ENCODE measurements around the gene TTF1. TPM values are rescaled to one million over a fixed set of nuclear protein-coding genes. Genes with fewer than 3 reads are reported as not detected.
A peak's percentile ranks its signal among the peaks of the same experiment; 100 is the strongest.

Gene TTF1
- total and polyA plus RNA-seq, 9 of the 15 experiments (the other 6 are each of a cell fraction or from before 2014, with no cell fraction given): 9.0 to 18.5 (median 15.8) TPM

GRCh38 chr9:132357764-132358163, 48.9 kb downstream of the TTF1 start (continued):
- TF ChIP-seq AFF1 (IDR thresholded peaks at IDR 0.05; ENCODE audit: low read depth in 1 of 2, partially characterized antibody in 2 of 2): no peak
- no peak for TF ChIP-seq ILF3 (IDR thresholded peaks at IDR 0.05; ENCODE audit: borderline replicate concordance)
- TF ChIP-seq ZNF217 (CRISPR knock-in tag; IDR thresholded peaks at IDR 0.05): no peak

- in situ Hi-C loops (cut with MboI): no loop called here
These were observed 50.2 kb downstream of the TTF1 start for GRCh38 chr9:132356324-132356924.

More at GRCh38 chr9:132356324-132356924, 50.2 kb downstream of the TTF1 start:
- no peak overlapping the region for H2AFZ ChIP-seq (ENCODE audit: low read depth, low read length)
- FAIRE-seq (no peak), ATAC-seq (no peak), DNase-seq (ENCODE audit: extremely low read depth in 1 of 4, low spot score in 3 of 4) (no peak)
- H3K9me1 ChIP-seq (ENCODE audit: control insufficient read depth, insufficient read depth, low read length): no peaks in the 10 kb centered on the region
- no peaks in the 10 kb centered on the region; the same call in 1 of the 2 replicates for H4K20me1 ChIP-seq (replicated peaks; ENCODE audit: control insufficient read depth, insufficient read depth, low read length)
- no peak overlapping the region for H3K4me2 ChIP-seq (ENCODE audit: insufficient read depth, low read length)
- peaks cover 32% of the 10 kb centered on the region for H3K79me2 ChIP-seq (ENCODE audit: control insufficient read depth, insufficient read depth, low read length)
- intact Hi-C loops (cut with micrococcal nuclease): no loop called here
- H3K4me1 ChIP-seq (replicated peaks in 1 of 2; ENCODE audit: control insufficient read depth in 2 of 2, insufficient read depth in 2 of 2, low read length in 2 of 2): peaks cover 14 to 21% of the 10 kb centered on the region in 2 experiments; a peak in 4 of 5 replicates
- TF ChIP-seq CHAMP1 (IDR thresholded peaks at IDR 0.05) (0 out of 2 replicates have a peak, but pooled peaks have one; percentile 43), FOXK2 (conservative IDR thresholded peaks at IDR 0.05 in 1 of 2, IDR thresholded peaks at IDR 0.05 in 1 of 2; ENCODE audit: low read depth in 2 of 2) (no peak)
- H3K9me3 ChIP-seq (replicated peaks; ENCODE audit: control insufficient read depth, insufficient read depth, low read depth, low read length): no peaks in the 10 kb centered on the region; the same call in none of the 2 replicates
- no peak overlapping the region for H3K27ac ChIP-seq (ENCODE audit: extremely low read depth, low read depth, low read length)
- no peak overlapping the region for H3K9ac ChIP-seq (ENCODE audit: insufficient read depth in 1 of 2, low read depth in 2 of 2, low read length in 2 of 2)
- no TSS peak for BruUV-seq (replicated peaks)
- peaks cover 25% of the 10 kb centered on the region for H3K36me3 ChIP-seq (ENCODE audit: control insufficient read depth, insufficient read depth, low read length)
- no peaks in the 10 kb centered on the region for H3K27me3 ChIP-seq (ENCODE audit: control insufficient read depth in 2 of 2, insufficient read depth in 2 of 2, low read length in 2 of 2)
- H3K4me3 ChIP-seq: no peak overlapping the region
- CTCF ChIA-PET (ENCODE audit: low intra/inter-chr PET ratio): no interaction called here
- POLR2A ChIA-PET: interaction anchor here (0.7 kb wide), 1 partner anchor 16 kb away, joined by 4 read pairs; no protein-coding TSS in a partner anchor
- WGBS (ENCODE audit: insufficient coverage, low coverage, missing lambda C conversion rate): 92% methylated on average over 25 of the region's 26 CpGs

All from K562 (cell line).